Progenitor cell of endocrine pancreas (in vitro differentiated cells): ENCODE measurements around the gene PPAN. TPM values are rescaled to one million over a fixed set of nuclear protein-coding genes. Genes with fewer than 3 reads are reported as not detected.

Experiments used
- DNase-seq: peaks from one replicate; pipeline ENCODE4 v3.0.0; 2021; ENCODE audit warnings: low spot score; ENCODE audit not compliant: unreplicated experiment
- H3K27ac Mint-ChIP-seq: 2 replicates; pipeline ENCODE4 v1.8.0; 2021; ENCODE audit warnings: mild to moderate bottlenecking, moderate library complexity, mixed read lengths
- H3K27me3 Mint-ChIP-seq: 2 replicates; pipeline ENCODE4 v1.8.0; 2021; ENCODE audit warnings: mixed read lengths
- H3K36me3 Mint-ChIP-seq: 2 replicates; pipeline ENCODE4 v1.8.0; 2022; ENCODE audit warnings: mixed read lengths; ENCODE audit not compliant: insufficient read depth
- H3K4me1 Mint-ChIP-seq: 2 replicates; pipeline ENCODE4 v1.8.0; 2021; ENCODE audit warnings: low read depth, mixed read lengths
- H3K4me3 Mint-ChIP-seq: 2 replicates; pipeline ENCODE4 v1.8.0; 2021; ENCODE audit warnings: low read depth, mild to moderate bottlenecking, moderate library complexity, mixed read lengths
- H3K9me3 Mint-ChIP-seq: 2 replicates; pipeline ENCODE4 v1.8.0; 2021; ENCODE audit warnings: low read depth, mixed read lengths
- CTCF ChIP-seq: fragments of 200-600 bp; sonication (generic); IDR thresholded peaks from one replicate; pipeline ENCODE4 v1.5.0; 2021; ENCODE audit warnings: antibody characterized with exemption, mild to moderate bottlenecking; ENCODE audit not compliant: unreplicated experiment
- total RNA-seq: library from RNA; stranded (reverse); gene quantifications from 2 replicates; pipeline ENCODE4 v1.2.1, GENCODE V29; 2021

Gene PPAN
- total RNA-seq, 1 donor from 2014 or later: 51.5 TPM

GRCh38 chr19:10083911-10084310, 22.3 kb upstream of the PPAN start:
- no peak for DNase-seq
- TF ChIP-seq CTCF: no peak
- Mint-ChIP-seq H3K9me3 (no peaks in the 10 kb centered on the region), H3K4me3 (no peak overlapping the region), H3K27ac (no peak overlapping the region), H3K27me3 (peaks cover 40% of the 10 kb centered on the region), H3K4me1 (peaks cover 1% of the 10 kb centered on the region), H3K36me3 (no peaks in the 10 kb centered on the region)

GRCh38 chr19:10084803-10085202, 21.4 kb upstream of the PPAN start:
- Mint-ChIP-seq H3K27me3 (peaks cover 37% of the 10 kb centered on the region), H3K4me3 (peak overlapping the region; percentile 40), H3K9me3 (no peaks in the 10 kb centered on the region), H3K36me3 (no peaks in the 10 kb centered on the region), H3K27ac (no peak overlapping the region), H3K4me1 (peaks cover 1% of the 10 kb centered on the region)
- no peak for DNase-seq
- no peak for TF ChIP-seq CTCF

GRCh38 chr19:10085641-10086590, 20.2 kb upstream of the PPAN start, which contains the start of gene SHFL:
SHFL (plus strand) TSS chr19:10086317; CDS start chr19:10086428, 111 bp downstream.
- Mint-ChIP-seq H3K4me1 (peaks cover 1% of the 10 kb centered on the region), H3K4me3 (peak within 1 kb of the TSS; percentile 79), H3K27ac (peak within 1 kb of the TSS; percentile 84), H3K36me3 (no peaks in the 10 kb centered on the region), H3K9me3 (no peaks in the 10 kb centered on the region), H3K27me3 (peaks cover 33% of the 10 kb centered on the region)
- TF ChIP-seq CTCF: no peak
- DNase-seq: peak; percentile 35

GRCh38 chr19:10086591-10087192, 19.5 kb upstream of the PPAN start:
- TF ChIP-seq CTCF: no peak
- H3K36me3 Mint-ChIP-seq: peaks cover 1% of the 10 kb centered on the region
- no peaks in the 10 kb centered on the region for H3K9me3 Mint-ChIP-seq
- peaks cover 33% of the 10 kb centered on the region for H3K27me3 Mint-ChIP-seq
- H3K4me1 Mint-ChIP-seq: peaks cover 1% of the 10 kb centered on the region
- no peak for DNase-seq
- H3K27ac Mint-ChIP-seq: no peak overlapping the region
- peak overlapping the region; percentile 41 for H3K4me3 Mint-ChIP-seq

GRCh38 chr19:10087296-10088061, 18.7 kb upstream of the PPAN start:
- no peak overlapping the region for H3K27ac Mint-ChIP-seq
- H3K36me3 Mint-ChIP-seq: peaks cover 1% of the 10 kb centered on the region
- H3K27me3 Mint-ChIP-seq: peaks cover 33% of the 10 kb centered on the region
- H3K4me3 Mint-ChIP-seq: peak overlapping the region; percentile 19
- no peak for TF ChIP-seq CTCF
- peaks cover 1% of the 10 kb centered on the region for H3K4me1 Mint-ChIP-seq
- DNase-seq: no peak
- no peaks in the 10 kb centered on the region for H3K9me3 Mint-ChIP-seq
